Keratinocyte (primary cell): Measurements from ENCODE around the gene SLC26A9. TPM values are rescaled to one million over a fixed set of nuclear protein-coding genes. Genes with fewer than 3 reads are reported as not detected.

ENCODE experiments used
- DNase-seq: peaks from one replicate; pipeline ENCODE4 v3.0.0-alpha.2; 2011; ENCODE audit warnings: low read depth, missing footprints, low spot score
- FAIRE-seq: peaks from 2 replicates; lab custom pipeline; 2011; peaks lifted over from hg19 to GRCh38; lab: Jason Lieb, UNC
- H2AFZ ChIP-seq: 2 replicates; pipeline ENCODE4 v1.6.0; 2012; ENCODE audit warnings: low read length, control low read depth, inconsistent platforms; ENCODE audit not compliant: control insufficient read depth
- H3K27ac ChIP-seq: 2 replicates; pipeline ENCODE4 v1.5.1; 2011; ENCODE audit warnings: low read length; ENCODE audit not compliant: control insufficient read depth, insufficient read depth
- H3K27me3 ChIP-seq: 3 replicates; pipeline ENCODE4 v1.6.0; 2011; ENCODE audit warnings: low read length; ENCODE audit not compliant: control insufficient read depth, insufficient read depth; ENCODE audit errors: extremely low read depth
- H3K36me3 ChIP-seq, 2 experiments: 2 replicates in 1 of 2; 3 replicates in 1 of 2; pipeline ENCODE4 v1.5.1; 2011; ENCODE audit warnings: low read length in 2 of 2, mild to moderate bottlenecking in 1 of 2; ENCODE audit not compliant: control insufficient read depth in 2 of 2, insufficient read depth in 2 of 2; ENCODE audit errors: extremely low read depth in 1 of 2
- H3K4me1 ChIP-seq: 3 replicates; pipeline ENCODE4 v1.5.1; 2011; ENCODE audit warnings: low read length; ENCODE audit not compliant: control insufficient read depth, insufficient read depth; ENCODE audit errors: extremely low read depth
- H3K4me2 ChIP-seq: 3 replicates; pipeline ENCODE4 v1.6.0; 2011; ENCODE audit warnings: low read depth, low read length; ENCODE audit not compliant: control insufficient read depth, insufficient read depth; ENCODE audit errors: extremely low read depth
- H3K4me3 ChIP-seq, 3 experiments: fragments of 200-600 bp in 1 of 3; sonication (generic) in 1 of 3; 2 replicates in 2 of 3; 3 replicates in 1 of 3; pipeline ENCODE4 v1.5.1; 2011 to 2016; ENCODE audit warnings: low read length in 3 of 3, mild to moderate bottlenecking in 3 of 3, control low read depth in 2 of 3, inconsistent platforms in 1 of 3, low read depth in 1 of 3, mixed read lengths in 1 of 3, mixed run types in 1 of 3, moderate library complexity in 1 of 3; ENCODE audit not compliant: control insufficient read depth in 2 of 3, insufficient read depth in 2 of 3; ENCODE audit errors: extremely low read depth in 1 of 3
- H3K79me2 ChIP-seq: 2 replicates; pipeline ENCODE4 v1.6.0; 2012; ENCODE audit warnings: low read length; ENCODE audit not compliant: control insufficient read depth, insufficient read depth
- H3K9ac ChIP-seq: 3 replicates; pipeline ENCODE4 v1.6.0; 2011; ENCODE audit warnings: low read length; ENCODE audit not compliant: control insufficient read depth, insufficient read depth; ENCODE audit errors: extremely low read depth
- H3K9me1 ChIP-seq: 3 replicates; pipeline ENCODE4 v1.6.0; 2011; ENCODE audit warnings: low read length; ENCODE audit not compliant: control insufficient read depth, insufficient read depth; ENCODE audit errors: extremely low read depth
- H3K9me3 ChIP-seq: 2 replicates; pipeline ENCODE4 v1.5.1; 2012; ENCODE audit warnings: low read depth, low read length; ENCODE audit not compliant: control insufficient read depth
- H4K20me1 ChIP-seq: 3 replicates; pipeline ENCODE4 v1.6.0; 2011; ENCODE audit warnings: low read length; ENCODE audit not compliant: control insufficient read depth, insufficient read depth; ENCODE audit errors: extremely low read depth
- EZH2 ChIP-seq: IDR thresholded peaks from one replicate; pipeline ENCODE4 v1.6.1; 2012; ENCODE audit warnings: inconsistent platforms, mild to moderate bottlenecking, low read length, moderate library complexity
- dilution Hi-C: fragments of 300-500 bp; cut with MboI; formaldehyde crosslinking; loops from one replicate; pipeline ENCODE4 v1.7.0; 2020; ENCODE audit warnings: low sequenced_read_pairs; ENCODE audit not compliant: extremely low pct_ligation_motif_present
- polyA plus RNA-seq, 5 experiments: library from polyadenylated mRNA; depleted of rRNA in 3 of 5; stranded (reverse) in 3 of 5; stranded (forward) in 1 of 5; unstranded in 1 of 5; fragments of >200 nt; gene quantifications; 1 replicate in 1 of 5; 2 replicates in 3 of 5; 3 replicates in 1 of 5; pipeline versions ENCODE4 v1.2.1 to v1.2.3, GENCODE V29; 2011 to 2012; ENCODE audit warnings: missing spikeins in 2 of 5, low read depth in 1 of 5, low replicate concordance in 1 of 5
- TF ChIP-seq, protein P1 (sequence below), 3 experiments: IDR thresholded peaks in 1 of 3; conservative IDR thresholded peaks in 1 of 3; optimal IDR thresholded peaks in 1 of 3; 2 replicates in 2 of 3; 3 replicates in 1 of 3; pipeline versions ENCODE3 to v1.5.1; 2011; ENCODE audit warnings: low read length in 3 of 3, mild to moderate bottlenecking in 3 of 3, moderate library complexity in 2 of 3, control low read depth in 1 of 3, inconsistent platforms in 1 of 3; ENCODE audit not compliant: insufficient read depth in 2 of 3; ENCODE audit errors: extremely low read depth in 1 of 3

The SLC26A9 gene
- polyA plus RNA-seq, 1 donor (not counting 4 experiments of a cell fraction or from before 2014, with no cell fraction given) = 0.03 TPM

DNA sequence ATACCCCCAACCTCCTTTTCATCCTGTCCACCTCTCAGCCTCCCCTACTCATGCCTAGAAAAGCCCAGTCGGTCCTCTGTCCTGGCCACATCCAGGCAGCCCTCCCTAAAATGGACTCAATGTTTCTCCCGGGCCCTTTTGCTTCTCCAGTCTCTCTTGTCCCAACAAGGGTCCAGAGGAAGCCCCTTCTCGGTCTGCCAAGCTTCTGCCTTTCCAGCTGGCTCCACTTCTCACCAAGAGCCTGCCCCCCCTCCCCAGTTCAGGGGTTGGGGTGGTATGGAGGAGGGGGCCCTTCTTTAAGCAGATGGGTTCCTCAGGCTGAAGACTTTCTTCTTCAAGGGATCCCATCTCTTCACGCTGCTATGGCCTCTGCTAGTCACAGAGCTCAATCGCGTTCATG is 36.0 kb upstream of the SLC26A9 start:
- no peak for FAIRE-seq
- TF ChIP-seq EZH2 = no peak
- TF ChIP-seq, protein P1, sequence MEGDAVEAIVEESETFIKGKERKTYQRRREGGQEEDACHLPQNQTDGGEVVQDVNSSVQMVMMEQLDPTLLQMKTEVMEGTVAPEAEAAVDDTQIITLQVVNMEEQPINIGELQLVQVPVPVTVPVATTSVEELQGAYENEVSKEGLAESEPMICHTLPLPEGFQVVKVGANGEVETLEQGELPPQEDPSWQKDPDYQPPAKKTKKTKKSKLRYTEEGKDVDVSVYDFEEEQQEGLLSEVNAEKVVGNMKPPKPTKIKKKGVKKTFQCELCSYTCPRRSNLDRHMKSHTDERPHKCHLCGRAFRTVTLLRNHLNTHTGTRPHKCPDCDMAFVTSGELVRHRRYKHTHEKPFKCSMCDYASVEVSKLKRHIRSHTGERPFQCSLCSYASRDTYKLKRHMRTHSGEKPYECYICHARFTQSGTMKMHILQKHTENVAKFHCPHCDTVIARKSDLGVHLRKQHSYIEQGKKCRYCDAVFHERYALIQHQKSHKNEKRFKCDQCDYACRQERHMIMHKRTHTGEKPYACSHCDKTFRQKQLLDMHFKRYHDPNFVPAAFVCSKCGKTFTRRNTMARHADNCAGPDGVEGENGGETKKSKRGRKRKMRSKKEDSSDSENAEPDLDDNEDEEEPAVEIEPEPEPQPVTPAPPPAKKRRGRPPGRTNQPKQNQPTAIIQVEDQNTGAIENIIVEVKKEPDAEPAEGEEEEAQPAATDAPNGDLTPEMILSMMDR (optimal IDR thresholded peaks at IDR 0.05 in 1 of 3, IDR thresholded peaks at IDR 0.05 in 1 of 3, conservative IDR thresholded peaks at IDR 0.05 in 1 of 3; ENCODE audit: extremely low read depth in 1 of 3, insufficient read depth in 2 of 3, low read length in 3 of 3) = no peak
- dilution Hi-C loops = no loop called here

DNA sequence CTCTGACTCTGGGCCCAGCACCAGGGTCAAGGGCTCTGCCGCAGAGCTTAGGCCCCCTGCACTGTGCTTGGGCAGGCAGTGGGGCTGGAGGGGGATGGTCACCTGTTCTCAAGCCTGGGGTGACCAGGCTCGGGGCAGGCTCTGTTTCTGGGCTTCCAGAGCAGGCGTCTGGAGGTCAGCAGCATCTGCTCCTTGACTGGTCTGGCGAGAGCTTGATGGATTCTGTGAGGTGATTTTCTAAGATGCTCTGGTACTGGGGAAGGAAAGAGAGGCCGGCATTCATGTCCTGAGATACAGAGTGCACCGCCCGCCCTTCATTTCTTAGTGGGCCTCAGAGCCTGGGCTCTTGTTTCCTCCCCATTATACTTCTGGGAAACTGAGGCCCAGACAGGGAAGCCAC is 35.4 kb upstream of the SLC26A9 start:
- TF ChIP-seq, protein P1 (optimal IDR thresholded peaks at IDR 0.05 in 1 of 3, IDR thresholded peaks at IDR 0.05 in 1 of 3, conservative IDR thresholded peaks at IDR 0.05 in 1 of 3; ENCODE audit: extremely low read depth in 1 of 3, insufficient read depth in 2 of 3, low read length in 3 of 3) = no peak
- TF ChIP-seq EZH2 = no peak
- Histone ChIP-seq H3K4me3 (no peak overlapping the region), H3K9me3 (no peaks in the 10 kb centered on the region), H3K27me3 (no peaks in the 10 kb centered on the region), H3K4me1 (peaks cover 6% of the 10 kb centered on the region), H3K4me2 (no peak overlapping the region), H3K9ac (no peak overlapping the region), H3K79me2 (no peaks in the 10 kb centered on the region), H3K36me3 (peaks cover 6 to 7% of the 10 kb centered on the region in 2 experiments), H4K20me1 (no peaks in the 10 kb centered on the region), H2AFZ (no peak overlapping the region), H3K9me1 (peaks cover 4% of the 10 kb centered on the region), H3K27ac (no peak overlapping the region)
- no peak for FAIRE-seq
- no peak for DNase-seq
- dilution Hi-C loops = no loop called here

More for the DNA sequence above, 36.0 kb upstream of the SLC26A9 start:
- no peaks in the 10 kb centered on the region for H3K27me3 ChIP-seq
- H3K4me2 ChIP-seq = no peak overlapping the region
- H3K9me3 ChIP-seq = no peaks in the 10 kb centered on the region
- H2AFZ ChIP-seq = no peak overlapping the region
- H4K20me1 ChIP-seq = no peaks in the 10 kb centered on the region
- no peak for DNase-seq
- H3K27ac ChIP-seq = no peak overlapping the region
- H3K9ac ChIP-seq = no peak overlapping the region
- peaks cover 6 to 7% of the 10 kb centered on the region in 2 experiments for H3K36me3 ChIP-seq
- H3K4me3 ChIP-seq = no peak overlapping the region
- H3K79me2 ChIP-seq = no peaks in the 10 kb centered on the region
- H3K4me1 ChIP-seq = peaks cover 12% of the 10 kb centered on the region
- H3K9me1 ChIP-seq = peaks cover 6% of the 10 kb centered on the region
